ENCODE measurements around the gene STK17B.
"Not testable (repeated sequence)": the region's sequence is repeated elsewhere in the genome, so short reads cannot be mapped to it uniquely, and the experiment has no call there.

STK17B gene

DNA sequence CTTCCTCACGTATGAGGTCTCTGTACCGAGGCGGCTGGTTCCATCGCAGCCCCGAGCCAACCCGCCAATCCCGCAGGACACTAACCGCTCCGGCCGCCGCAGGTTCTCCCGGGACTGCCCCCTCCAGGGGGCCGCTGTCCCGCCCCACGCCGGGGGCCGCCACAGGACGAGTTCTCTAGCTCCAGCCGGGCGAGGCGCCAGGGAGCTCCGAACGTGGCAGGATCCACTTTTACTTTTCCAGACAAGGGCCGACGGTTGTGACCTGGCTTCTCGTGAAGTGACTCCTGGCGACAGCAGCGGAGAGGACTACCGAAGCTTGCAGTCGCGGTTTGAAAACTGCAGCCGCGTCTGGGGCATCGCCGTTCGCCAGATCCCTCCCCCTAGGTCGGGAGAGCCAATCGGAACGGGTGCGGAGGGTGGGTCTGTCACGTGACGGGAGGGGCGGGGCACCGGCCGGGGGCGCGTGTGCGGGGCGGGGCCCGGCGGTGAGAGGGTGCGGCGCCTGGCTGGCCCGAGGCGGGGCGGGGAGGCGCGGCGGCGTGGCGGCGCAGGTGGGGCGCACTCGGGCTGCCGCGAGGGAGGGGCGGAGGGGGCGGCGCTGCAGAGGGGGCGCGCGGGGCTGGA lies at the start of gene STK17B:
TSS of gene STK17B (minus strand) at position 331 of the 624 bp plus-strand sequence. CDS start 8,195 bp downstream, outside the sequence.
- DNase-seq (ENCODE audit: low read depth in 2 of 2) = peak; percentile 95 to 96

DNA sequence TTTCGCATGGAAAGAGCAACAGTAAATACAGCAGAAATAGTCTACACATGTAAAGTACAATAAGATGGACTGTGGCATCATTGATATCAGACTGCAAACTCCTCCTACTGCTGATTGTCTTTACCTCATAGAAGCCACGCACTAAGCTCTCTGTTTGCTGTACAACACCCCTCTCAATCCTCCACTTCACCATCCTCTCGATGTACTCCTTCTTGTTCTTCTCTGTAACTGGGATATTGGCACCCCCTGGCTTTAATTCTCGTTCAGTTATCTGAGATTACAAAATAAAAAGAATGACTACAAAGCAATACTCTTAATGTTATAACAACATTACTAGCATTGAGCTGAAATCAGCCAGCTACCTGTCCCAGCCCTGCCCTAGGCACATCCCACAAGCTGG lies 49.3 kb upstream of the STK17B start:
- DNase-seq (ENCODE audit: low read depth in 2 of 2) = no peak

DNA sequence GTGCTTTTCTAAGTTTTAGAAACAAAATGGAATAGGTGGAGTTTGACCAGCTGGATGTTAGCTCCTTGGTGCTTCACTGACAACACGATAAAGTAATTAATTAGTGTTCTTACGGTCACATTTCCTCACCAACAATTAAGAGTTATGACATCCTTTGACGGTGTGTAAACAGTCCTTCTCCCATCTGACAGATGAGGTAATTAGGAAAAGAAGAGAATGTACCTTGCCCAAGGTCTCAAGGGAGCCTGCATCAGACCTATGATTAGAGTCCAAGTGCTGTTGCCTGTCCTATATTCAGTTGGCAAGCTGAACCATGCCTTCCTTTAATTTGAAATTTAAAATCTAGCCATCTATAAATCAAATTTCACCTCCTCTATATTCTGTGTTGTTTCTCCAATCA lies 48.3 kb upstream of the STK17B start:
- no peak for DNase-seq (ENCODE audit: low read depth in 2 of 2)

DNA sequence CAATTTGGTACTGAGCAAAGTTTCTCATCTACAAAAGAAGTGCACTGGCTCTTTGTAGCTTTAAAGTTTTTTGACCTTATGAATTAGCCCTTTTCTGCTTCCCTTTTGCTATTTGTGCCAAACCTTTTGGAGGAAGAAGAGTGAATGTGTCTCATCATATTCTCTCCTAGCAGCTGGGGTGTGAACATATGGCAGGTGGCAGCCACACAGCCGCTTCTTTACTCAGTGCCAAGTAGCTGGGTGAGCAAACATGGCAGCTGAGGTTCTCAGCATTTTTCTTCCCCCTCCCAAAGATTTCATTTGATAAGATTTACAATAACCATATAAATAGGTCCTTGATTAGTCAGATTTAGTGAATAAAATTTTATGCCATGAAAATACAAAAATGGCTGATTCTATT lies 46.7 kb upstream of the STK17B start:
- no peak for DNase-seq (ENCODE audit: low read depth in 2 of 2)

DNA sequence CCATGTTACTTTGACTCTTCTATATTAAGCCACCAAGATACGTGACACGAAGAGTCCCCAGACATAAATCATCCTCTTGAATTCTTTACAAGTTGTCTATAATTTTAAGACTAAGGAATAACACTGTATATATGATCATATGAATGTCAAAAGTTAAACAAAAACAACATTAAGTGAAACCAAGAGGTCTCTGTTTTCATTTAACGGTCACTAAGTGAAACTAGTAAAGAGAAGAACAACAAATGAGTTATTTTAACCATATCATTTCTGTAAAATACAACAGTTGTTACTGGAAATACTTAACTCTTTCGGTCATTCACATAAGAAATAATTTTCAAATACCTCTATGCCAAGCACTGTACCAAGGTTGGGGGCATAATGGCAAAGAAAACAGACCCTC lies 45.7 kb upstream of the STK17B start:
- DNase-seq (ENCODE audit: low read depth in 2 of 2) = no peak

DNA sequence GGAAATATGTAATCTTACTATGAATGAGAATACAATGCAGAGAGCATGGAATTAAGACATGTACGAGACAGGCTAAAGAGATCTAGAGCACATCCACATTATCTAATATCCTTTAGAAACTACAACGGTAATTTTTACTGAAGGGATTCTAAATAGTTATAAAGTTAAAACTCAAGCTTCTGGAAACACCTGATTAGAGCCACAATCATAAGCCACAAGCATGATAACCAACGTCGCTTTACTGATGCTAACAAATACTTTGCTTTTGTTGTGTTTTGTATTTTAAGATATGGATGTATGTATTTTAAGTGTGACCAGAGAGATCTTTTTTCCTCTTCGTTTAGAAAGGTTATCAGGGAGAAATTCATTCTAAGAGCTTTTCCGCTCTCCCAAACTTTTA lies 44.0 kb upstream of the STK17B start:
- DNase-seq (ENCODE audit: low read depth in 2 of 2) = no peak

DNA sequence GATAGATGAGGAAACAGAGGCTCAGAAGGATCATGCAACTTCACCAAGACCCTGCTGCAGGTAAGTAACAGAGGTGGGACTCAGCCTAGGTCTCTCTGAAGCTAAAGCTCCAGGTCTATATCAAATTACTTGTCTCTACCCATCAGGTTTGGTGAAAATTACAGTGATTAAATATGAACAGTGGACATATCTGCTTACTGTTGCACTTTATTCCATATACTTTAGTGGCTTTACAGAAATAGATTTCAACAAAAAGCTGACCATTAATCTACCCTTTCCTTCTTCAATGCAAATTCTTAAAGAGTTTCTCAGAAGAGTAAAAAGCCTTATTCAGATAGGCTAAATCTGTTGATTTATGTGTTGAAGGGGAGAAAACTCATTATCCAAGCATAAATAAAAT lies 42.8 kb upstream of the STK17B start:
- DNase-seq (ENCODE audit: low read depth in 2 of 2) = no peak

DNA sequence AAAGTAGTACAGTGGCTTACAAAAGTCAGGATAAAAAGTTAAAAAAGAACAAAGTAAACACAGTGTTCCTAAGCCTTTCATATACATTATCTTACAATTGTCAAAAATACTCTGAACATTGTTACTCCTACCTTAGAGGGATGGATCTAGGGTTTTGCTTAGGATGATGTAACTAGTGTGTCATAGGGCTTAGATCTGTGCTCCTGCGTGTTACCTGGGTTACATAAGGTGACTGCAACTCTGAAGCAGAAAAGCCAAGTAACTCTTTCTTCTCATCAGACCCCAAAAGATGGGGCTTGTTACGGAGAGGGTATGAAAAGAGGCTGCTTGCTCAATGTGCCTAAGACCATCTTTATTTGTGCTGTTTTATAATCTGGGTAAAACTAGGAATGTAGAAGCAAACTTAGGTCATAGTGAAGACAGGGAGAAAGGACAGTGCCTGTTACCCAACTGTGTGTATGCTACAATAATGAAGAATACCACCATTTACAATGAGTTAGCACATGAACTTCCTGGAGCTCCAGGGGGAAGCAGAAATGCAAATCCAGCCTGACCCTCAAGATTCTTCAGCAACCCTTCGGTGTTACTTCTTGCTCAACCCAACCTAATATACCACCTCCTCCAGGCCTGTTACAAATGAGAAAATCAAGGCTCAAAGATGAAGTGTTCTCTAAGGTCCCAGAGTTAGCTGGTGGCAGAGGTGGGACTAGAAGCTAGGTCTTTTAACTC lies 42.0 kb upstream of the STK17B start:
- DNase-seq (ENCODE audit: low read depth in 2 of 2) = no peak

DNA sequence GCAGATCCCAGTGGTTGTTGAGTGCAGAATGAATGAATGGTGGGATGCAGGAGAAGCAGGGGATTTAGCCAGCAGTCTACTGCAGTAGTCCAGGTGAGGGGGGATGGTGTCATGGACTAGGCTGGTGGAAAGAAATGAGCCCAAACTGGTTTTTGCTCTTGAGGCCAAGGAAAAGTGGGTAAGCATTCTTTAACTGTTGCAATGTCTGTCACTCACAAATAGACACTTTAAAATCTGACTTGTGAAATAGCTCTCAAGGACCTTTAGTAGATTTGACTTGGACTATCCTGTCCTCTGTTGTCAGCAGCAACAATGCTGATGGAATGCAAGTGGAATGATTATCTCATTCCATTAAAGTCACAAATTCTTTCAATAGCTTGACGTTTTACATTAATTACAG lies 37.5 kb upstream of the STK17B start:
- no peak for DNase-seq (ENCODE audit: low read depth in 2 of 2)

DNA sequence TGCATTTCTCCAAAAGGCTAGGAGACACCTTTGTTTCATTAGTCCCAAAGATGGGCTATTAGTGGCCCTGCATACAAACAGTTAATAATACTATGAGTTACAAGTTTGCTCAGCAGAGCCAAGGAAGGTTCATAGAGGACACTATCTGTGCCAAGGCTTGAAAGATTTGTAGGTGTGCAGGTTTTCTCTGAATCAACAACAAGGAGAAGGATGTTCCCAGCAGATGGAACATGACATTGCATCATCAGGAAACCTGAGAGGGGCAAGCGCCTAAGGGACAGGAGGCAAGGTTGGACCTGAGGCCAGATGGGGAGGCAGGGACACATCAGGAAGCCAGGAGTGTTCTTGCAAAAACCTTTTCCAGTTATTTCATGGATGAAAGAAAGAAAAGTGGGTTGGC lies 35.4 kb upstream of the STK17B start:
- no peak for DNase-seq (ENCODE audit: low read depth in 2 of 2)

DNA sequence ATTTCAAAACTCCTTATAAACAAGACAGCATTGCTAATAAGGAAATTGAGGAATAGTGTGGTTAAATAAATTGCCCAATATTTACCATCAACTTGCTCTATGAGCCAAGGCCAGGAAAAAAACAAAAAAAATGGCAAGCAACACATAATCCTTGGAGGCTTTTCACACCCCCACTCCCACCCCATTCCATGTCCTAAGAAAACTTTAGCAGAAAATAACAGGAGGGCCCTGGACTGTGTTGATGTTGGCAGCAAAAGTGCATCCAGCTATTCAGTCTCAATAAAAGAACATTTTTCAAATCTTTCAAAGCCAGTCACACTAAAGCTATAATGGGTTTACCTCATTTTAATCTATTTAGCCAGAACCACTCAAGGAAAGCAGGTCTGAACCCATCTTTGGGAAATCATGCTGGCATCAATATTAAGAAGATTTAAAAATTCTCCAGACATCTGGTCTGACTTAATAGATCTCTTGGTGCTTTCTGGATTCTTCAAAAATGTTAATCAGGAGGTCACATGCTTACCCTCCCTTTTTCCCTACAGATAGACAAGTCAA lies 34.6 kb upstream of the STK17B start:
- DNase-seq (ENCODE audit: low read depth in 2 of 2) = no peak

DNA sequence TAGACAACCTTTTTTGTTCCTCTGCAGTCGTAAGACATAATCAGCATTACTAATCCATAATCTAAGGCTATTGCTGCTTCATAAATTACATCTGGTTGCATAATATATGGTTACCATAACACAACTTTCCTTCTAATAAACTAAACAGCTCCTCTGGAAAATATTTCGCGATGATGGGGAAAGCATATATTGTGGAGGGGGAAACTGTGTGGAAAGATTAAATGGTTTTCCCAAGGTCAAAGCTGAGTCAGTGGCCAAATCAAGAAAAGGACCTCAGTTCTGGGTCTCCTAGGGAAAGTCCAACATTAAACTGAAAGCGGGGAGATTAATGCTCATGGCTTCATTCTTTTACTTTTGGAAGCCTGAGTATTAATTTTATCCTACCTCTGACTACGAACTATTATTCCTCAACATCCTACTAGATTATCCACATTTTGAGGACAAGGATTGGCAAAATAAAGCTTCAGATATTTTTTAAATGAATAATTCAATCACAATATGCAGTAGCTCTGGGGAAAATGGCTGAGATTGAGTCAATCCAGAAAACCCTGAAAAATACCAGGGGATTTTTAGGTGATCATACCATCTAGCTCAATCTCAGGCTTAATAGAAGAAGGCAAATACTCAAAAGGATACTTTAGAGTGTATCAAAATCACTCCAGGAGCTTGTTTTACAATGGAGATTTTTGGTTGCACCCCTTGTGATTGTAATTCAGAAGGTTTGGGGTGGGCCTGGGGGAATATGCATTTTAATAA lies 33.8 kb upstream of the STK17B start:
- DNase-seq (ENCODE audit: low read depth in 2 of 2) = no peak

DNA sequence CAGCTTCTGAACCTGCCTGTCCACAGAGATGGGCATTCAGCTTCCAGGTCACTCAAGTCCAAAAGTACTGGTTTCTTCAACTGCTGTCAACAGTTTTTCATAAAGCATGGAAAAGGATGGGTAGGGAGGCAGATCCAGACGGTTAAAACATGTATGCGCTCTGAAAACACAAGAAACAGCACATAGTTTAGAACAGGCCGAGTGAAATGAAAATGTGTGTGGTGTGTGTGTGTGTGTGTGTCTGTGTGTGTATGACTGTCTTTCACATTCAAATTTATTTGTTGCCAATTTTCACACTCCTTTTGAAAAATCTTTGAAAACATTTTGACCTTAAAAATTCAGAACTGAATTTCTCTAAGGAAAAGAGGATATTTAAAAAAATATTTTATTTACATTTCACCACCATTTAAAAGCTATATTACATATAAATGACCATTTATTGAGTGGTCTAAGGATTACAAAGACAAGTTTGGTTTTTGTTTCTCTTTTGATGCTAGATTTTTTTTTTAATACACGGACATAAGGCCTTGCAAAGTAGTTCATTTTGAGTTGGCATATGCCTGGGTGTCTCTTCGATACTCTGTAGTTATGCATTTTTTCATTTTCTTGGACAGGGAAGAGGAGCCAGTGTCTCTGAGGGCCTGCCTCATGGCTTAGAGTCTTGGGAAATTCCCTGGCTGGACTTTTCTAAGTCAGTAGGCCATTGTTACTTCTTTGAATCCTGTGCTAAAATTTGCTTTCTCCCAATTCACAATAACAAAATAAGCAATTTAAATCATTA lies 30.0 kb upstream of the STK17B start:
- no peak for DNase-seq (ENCODE audit: low read depth in 2 of 2)

DNA sequence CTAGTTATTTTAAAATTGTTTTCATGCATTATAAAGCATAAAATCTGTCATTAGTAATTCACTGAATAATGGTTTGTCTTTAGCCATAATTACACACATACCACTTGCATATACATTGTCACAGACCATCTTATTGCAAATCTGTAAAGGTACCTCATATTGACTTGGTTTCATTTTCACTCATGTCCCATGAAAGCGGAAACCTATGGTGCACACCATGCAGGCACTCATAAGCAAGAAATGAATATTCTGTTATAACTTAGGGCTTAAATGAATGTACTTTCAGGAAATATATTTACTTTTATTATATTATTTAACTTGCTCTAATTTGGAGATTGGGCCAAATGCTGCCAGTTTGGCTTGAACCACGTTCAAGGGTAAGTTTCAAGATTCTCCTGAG lies 29.2 kb upstream of the STK17B start:
- no peak for DNase-seq (ENCODE audit: low read depth in 2 of 2)

DNA sequence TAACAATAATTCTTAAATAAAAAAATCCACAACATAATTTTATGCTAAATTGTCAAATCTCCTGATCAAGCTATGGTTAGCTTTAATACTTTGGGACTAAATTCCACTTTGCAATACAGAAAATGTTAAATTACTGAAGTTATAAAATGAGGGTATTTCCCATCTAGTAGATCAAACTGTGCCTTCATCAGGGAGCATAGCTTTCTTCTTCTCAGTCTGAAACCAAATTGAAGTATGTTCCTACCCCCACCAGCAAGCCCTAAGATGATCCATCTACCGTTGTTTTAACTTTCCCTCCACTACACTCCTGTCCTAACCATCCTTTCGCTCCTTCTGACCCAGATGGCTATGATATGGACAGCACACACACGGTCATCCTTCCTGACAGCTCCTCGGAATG lies 24.4 kb upstream of the STK17B start:
- no peak for DNase-seq (ENCODE audit: low read depth in 2 of 2)

DNA sequence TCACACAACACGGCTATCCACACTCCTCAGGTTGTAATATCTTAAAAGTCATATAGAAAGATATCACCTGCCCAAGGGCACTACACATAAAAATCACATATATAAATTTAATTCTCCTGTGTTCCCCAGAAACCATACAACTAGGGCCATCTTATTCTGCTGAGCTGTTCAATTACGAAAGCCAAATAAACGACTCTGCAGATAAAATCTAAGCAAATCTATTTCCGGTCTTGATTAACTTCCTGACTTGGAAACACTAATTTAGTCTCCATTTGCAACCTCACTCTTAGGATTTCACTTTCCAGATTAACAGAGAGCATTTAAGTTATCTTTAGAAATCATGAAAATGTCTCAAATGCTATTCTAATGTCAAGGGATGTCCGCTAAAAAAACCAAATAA lies 23.9 kb upstream of the STK17B start:
- no peak for DNase-seq (ENCODE audit: low read depth in 2 of 2)

DNA sequence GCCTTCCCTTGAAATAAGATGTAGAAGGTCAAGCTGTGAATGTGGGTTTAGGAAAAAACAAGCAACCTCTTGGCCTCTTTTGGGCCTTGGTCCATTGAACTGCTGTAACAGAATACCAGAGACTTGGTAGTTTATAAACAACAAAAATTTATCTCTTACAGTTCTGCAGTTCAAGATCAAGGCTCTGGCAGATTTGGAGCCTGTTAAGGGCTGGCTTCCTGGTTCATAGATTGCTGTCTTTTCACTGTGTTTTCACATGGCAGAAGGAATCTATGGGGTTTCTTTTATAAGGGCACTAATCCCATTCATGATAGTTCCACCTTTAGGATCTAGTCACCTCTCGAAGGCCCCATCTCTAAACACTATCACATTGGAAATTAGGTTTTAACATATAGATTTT lies 20.2 kb upstream of the STK17B start:
- no peak for DNase-seq (ENCODE audit: low read depth in 2 of 2)

DNA sequence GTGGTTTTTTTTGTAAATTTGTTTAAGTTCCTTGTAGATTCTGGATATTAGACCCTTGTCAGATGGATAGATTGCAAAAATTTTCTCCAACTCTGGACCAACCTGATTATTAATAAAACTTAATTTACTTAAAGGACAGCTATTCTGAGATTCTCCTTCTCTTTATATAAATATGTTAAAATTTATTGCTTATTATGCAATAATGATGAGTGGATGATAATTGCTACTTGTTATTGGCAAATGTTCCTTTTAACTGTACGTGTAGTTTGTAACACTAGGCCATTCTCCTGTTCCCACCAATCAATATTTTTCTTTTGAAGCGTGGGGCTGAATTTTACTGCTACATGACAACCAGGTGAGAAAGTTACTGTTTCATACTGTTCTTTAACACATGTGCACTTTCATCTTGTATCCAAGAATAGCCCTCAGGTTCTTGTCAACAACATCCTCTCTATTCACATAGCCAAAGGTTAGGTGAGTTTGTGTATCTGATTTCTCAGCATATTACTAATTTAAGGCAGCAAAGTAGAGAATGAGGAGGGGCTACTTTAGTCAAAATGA lies 16.6 kb upstream of the STK17B start:
- no peak for DNase-seq (ENCODE audit: low read depth in 2 of 2)

DNA sequence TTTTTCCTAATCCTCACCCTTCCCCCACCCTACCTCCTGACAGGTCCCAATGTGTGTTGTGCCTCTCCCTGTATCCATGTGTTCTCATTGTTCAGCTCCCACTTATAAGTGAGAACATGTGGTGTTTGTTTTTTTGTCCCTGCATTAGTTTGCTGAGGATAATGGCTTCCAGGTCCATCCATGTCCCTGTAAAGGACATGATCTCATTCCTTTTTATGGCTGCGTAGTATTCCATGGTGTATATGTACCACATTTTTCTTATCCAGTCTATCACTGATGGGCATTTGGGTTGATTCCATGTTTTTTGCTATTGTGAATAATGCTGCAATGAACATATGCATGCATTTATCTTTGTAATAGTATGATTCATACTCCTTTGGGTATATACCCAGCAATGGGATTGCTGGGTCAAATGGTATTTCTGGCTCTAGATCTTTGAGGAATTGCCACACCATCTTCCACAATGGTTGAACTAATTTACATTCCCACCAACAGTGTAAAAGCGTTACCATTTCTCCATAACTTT lies 15.9 kb upstream of the STK17B start:
- DNase-seq (ENCODE audit: low read depth in 2 of 2) = not testable (repeated sequence)

DNA sequence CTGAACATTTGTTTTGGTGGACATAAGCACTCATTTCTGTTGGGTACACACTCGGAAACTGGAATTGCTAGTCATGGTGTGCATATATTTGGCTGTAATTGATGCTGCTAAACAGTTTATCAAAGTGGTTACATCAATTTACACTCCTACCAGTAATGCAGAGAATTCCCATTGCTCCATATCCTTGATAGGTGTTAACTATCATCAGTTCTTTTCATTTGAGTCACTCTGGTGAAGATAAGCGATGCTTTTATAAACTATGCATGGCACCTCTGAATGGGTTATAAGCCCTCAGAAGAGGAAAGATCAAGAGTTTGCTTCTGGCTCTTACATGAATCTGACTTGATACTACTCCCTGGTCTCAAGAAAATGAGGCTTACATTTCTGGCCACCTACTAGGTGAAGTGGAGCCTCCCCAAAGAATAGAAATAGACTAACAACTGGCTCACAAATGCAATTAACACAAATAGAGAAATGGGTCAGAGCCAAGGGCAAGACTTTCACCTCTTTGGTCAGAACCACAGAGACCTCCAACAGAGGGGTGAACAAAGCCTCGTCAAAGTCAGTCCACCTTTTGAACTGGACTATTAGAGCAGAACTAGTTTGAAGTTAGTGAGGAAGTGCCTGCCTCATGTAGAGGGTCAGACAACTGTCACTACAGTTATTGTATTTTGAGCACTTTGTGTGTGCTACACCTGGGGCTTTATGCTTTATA lies 15.0 kb upstream of the STK17B start:
- DNase-seq (ENCODE audit: low read depth in 2 of 2) = no peak

DNA sequence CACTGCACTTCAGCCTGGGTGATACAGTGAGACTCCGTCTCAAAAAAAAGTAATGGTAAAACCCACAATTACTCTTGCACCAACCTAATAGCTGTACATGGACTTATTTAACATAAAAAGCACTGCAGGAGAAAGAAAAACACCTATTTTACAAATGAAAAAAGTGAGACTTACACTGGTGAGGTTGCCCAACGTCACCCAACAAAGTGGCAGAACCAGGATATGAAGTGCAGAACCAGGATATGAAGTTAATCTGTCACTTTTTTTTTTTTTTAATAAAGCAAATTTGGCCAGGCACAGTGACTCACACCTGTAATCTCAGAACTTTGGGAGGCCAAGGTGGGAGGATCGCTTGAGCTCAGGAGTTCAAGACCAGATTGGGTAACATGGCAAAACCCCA lies 13.5 kb upstream of the STK17B start:
- no peak for DNase-seq (ENCODE audit: low read depth in 2 of 2)
